GM12878 (cell line): ENCODE results near the gene CEP126. TPM values are rescaled to one million over a fixed set of nuclear protein-coding genes. Genes with fewer than 3 reads are reported as not detected.

Source experiments
- ATAC-seq: fragments of 200-7000 bp; cut with Tn5 transposase; 3 replicates; pipeline ENCODE4 v1.9.1; 2020; ENCODE audit warnings: mild to moderate bottlenecking, moderate library complexity
- BruUV-seq: library from RNA; stranded (reverse); fragments of 400-500 nt; replicated peaks from 2 replicates; lab custom pipeline; 2021; lab: Mats Ljungman, UMichigan
- CTCF ChIA-PET: fragments of 300-600 bp; sonication (Branson Sonifier 250); formaldehyde crosslinking; extraction: SDS; loops from one replicate; lab custom pipeline; 2021; ENCODE audit warnings: inconsistent platforms; lab: Yijun Ruan, JAX
- POLR2A ChIA-PET: fragments of 350-600 bp; formaldehyde crosslinking; extraction: SDS; loops from one replicate; lab custom pipeline; 2021; ENCODE audit warnings: inconsistent platforms; lab: Charles Lee
- RAD21 ChIA-PET: fragments of 300-600 bp; sonication (Branson Sonifier 250); formaldehyde crosslinking; loops from one replicate; lab custom pipeline; 2023; ENCODE audit warnings: antibody characterized with exemption; ENCODE audit not compliant: unreplicated experiment; lab: Charles Lee
- SMC1A ChIA-PET: fragments of 300-600 bp; sonication (Branson Sonifier 250); formaldehyde crosslinking; loops from one replicate; lab custom pipeline; 2023; ENCODE audit not compliant: unreplicated experiment, uncharacterized antibody; lab: Charles Lee
- DNase-seq: peaks from one replicate; pipeline ENCODE4 v3.0.0-alpha.2; 2011; ENCODE audit warnings: low read depth, low spot score
- FAIRE-seq: peaks from 3 replicates; lab custom pipeline; 2011; peaks lifted over from hg19 to GRCh38; lab: Jason Lieb, UNC
- H2AFZ ChIP-seq: 2 replicates; pipeline ENCODE4 v1.6.0; 2011; ENCODE audit warnings: low read depth, low read length, control low read depth; ENCODE audit not compliant: control insufficient read depth
- H3K27ac ChIP-seq: 2 replicates; pipeline ENCODE4 v1.5.1; 2011; ENCODE audit warnings: control low read depth; ENCODE audit not compliant: control insufficient read depth, insufficient read depth
- H3K27me3 ChIP-seq, 2 experiments: replicated peaks in 1 of 2; 2 replicates each; pipeline versions ENCODE4 v1.6.0 to v1.6.1; 2011; ENCODE audit warnings: low read length in 1 of 2; ENCODE audit not compliant: control insufficient read depth in 2 of 2, insufficient read depth in 2 of 2
- H3K36me3 ChIP-seq, 2 experiments: 2 replicates each; pipeline ENCODE4 v1.5.1; 2011; ENCODE audit warnings: low read length in 1 of 2; ENCODE audit not compliant: control insufficient read depth in 2 of 2, insufficient read depth in 2 of 2
- H3K4me1 ChIP-seq: 2 replicates; pipeline ENCODE4 v1.6.1; 2011; ENCODE audit warnings: mild to moderate bottlenecking, low read length, moderate library complexity, mixed read lengths; ENCODE audit not compliant: control insufficient read depth, insufficient read depth
- H3K4me2 ChIP-seq: 2 replicates; pipeline ENCODE4 v1.6.0; 2011; ENCODE audit warnings: control low read depth; ENCODE audit not compliant: control insufficient read depth, insufficient read depth
- H3K4me3 ChIP-seq: fragments of 200-600 bp; sonication (generic); 2 replicates; pipeline ENCODE4 v1.5.1; 2016
- H3K79me2 ChIP-seq: 2 replicates; pipeline ENCODE4 v1.6.0; 2011; ENCODE audit warnings: low read length; ENCODE audit not compliant: control insufficient read depth, insufficient read depth
- H3K9ac ChIP-seq: 2 replicates; pipeline ENCODE4 v1.8.0; 2011; ENCODE audit warnings: low read length, control low read depth, mixed read lengths; ENCODE audit not compliant: control insufficient read depth, insufficient read depth
- H3K9me3 ChIP-seq: replicated peaks from 3 replicates; pipeline ENCODE4 v1.5.1; 2011; ENCODE audit warnings: mild to moderate bottlenecking, low read length; ENCODE audit not compliant: control insufficient read depth, insufficient read depth
- H4K20me1 ChIP-seq: 2 replicates; pipeline ENCODE4 v1.6.0; 2011; ENCODE audit not compliant: control insufficient read depth, insufficient read depth
- ATF2 ChIP-seq: IDR thresholded peaks from 2 replicates; pipeline ENCODE4 v1.6.1; 2012; ENCODE audit warnings: low read length, inconsistent platforms
- CEBPB ChIP-seq, 2 experiments: fragments of 150-350 bp in 1 of 2; IDR thresholded peaks; 2 replicates each; pipeline ENCODE4 v1.6.1; 2012 to 2014; ENCODE audit warnings: low read depth in 2 of 2, low read length in 2 of 2, borderline replicate concordance in 1 of 2, inconsistent platforms in 1 of 2
- CHD4 ChIP-seq: fragments of 200-600 bp; sonication (generic); IDR thresholded peaks from 2 replicates; pipeline ENCODE4 v1.6.1; 2016; ENCODE audit warnings: mild to moderate bottlenecking
- CREB1 ChIP-seq: IDR thresholded peaks from 2 replicates; pipeline ENCODE4 v1.6.1; 2012; ENCODE audit warnings: low read depth, mild to moderate bottlenecking, inconsistent platforms
- DPF2 ChIP-seq: fragments of 450-650 bp; IDR thresholded peaks from 2 replicates; pipeline ENCODE4 v1.6.1; 2017; ENCODE audit warnings: mild to moderate bottlenecking
- EGR1 ChIP-seq, 2 experiments: IDR thresholded peaks; 1 replicate in 1 of 2; 2 replicates in 1 of 2; pipeline ENCODE4 v1.6.1; 2011 to 2012; ENCODE audit warnings: low read depth in 2 of 2, low read length in 2 of 2, borderline replicate concordance in 1 of 2, mild to moderate bottlenecking in 1 of 2, moderate library complexity in 1 of 2
- RCOR1 ChIP-seq: conservative IDR thresholded peaks from 2 replicates; pipeline ENCODE4 v1.6.1; 2012; ENCODE audit warnings: low read depth, low read length, improper control_type of control experiment
- TBL1XR1 ChIP-seq: IDR thresholded peaks from 2 replicates; pipeline ENCODE4 v1.6.1; 2012; ENCODE audit warnings: low read depth, low read length, improper control_type of control experiment
- ZNF24 ChIP-seq: fragments of 450-650 bp; IDR thresholded peaks from 2 replicates; pipeline ENCODE4 v1.6.1; 2017; ENCODE audit warnings: antibody characterized with exemption, mild to moderate bottlenecking
- WGBS: methylation state at CpG from one replicate; pipeline ENCODE4 v1.1.6; 2016; ENCODE audit warnings: low lambda C conversion rate; ENCODE audit not compliant: insufficient replicate concordance, insufficient coverage; ENCODE audit errors: missing lambda C conversion rate; 5-methylcytosine and 5-hydroxymethylcytosine counted together
- in situ Hi-C: fragments of 300-500 bp; cut with MboI; formaldehyde crosslinking; loops from 9 replicates; pipeline ENCODE4 v1.14.3; 2018; ENCODE audit warnings: mixed read lengths
- intact Hi-C: fragments of 100-400 bp; cut with micrococcal nuclease; formaldehyde crosslinking; loops from one replicate; pipeline ENCODE4 v1.14.2; 2022; ENCODE audit not compliant: unreplicated experiment
- polyA plus RNA-seq, 11 experiments: library from polyadenylated mRNA; depleted of rRNA in 4 of 11; unstranded in 6 of 11; stranded (reverse) in 5 of 11; fragments of >200 nt; fragmentation: Nextera tagmentation in 4 of 11; fragmentation: Illumina TruSeq in 1 of 11; extraction: Ambion mirVana in 4 of 11; extraction: Trizol in 1 of 11; gene quantifications; 1 replicate in 1 of 11; 2 replicates in 10 of 11; pipeline versions ENCODE4 v1.2.1 to v1.2.3, GENCODE V29; 2011 to 2016; ENCODE audit warnings: inconsistent platforms in 2 of 11, missing spikeins in 2 of 11, low read depth in 1 of 11
- total RNA-seq, 4 experiments: library from RNA; depleted of rRNA in 3 of 4; stranded (reverse); fragments of >200 nt in 3 of 4; fragmentation: Illumina TruSeq in 1 of 4; extraction: Trizol in 1 of 4; gene quantifications; 2 replicates each; pipeline versions ENCODE4 v1.2.1 to v1.2.3, GENCODE V29; 2013 to 2021
- TF ChIP-seq, protein P1 (sequence below): fragments of 450-650 bp; IDR thresholded peaks from 2 replicates; pipeline ENCODE4 v1.6.1; 2016; ENCODE audit warnings: mild to moderate bottlenecking
- TF ChIP-seq, protein P2 (sequence below): IDR thresholded peaks from 2 replicates; pipeline ENCODE4 v1.6.1; 2011; ENCODE audit warnings: mild to moderate bottlenecking, low read depth, low read length, moderate library complexity; ENCODE audit not compliant: insufficient replicate concordance

The CEP126 gene
- total and polyA plus RNA-seq, 10 of the 15 experiments (the other 5 are each of a cell fraction or from before 2014, with no cell fraction given) = 0.01 TPM; not detected in 8

- TF ChIP-seq EGR1 (IDR thresholded peaks at IDR 0.05; ENCODE audit: borderline replicate concordance in 1 of 2, low read depth in 2 of 2, low read length in 2 of 2) (no peak), DPF2 (no peak)
- TF ChIP-seq, protein P1, sequence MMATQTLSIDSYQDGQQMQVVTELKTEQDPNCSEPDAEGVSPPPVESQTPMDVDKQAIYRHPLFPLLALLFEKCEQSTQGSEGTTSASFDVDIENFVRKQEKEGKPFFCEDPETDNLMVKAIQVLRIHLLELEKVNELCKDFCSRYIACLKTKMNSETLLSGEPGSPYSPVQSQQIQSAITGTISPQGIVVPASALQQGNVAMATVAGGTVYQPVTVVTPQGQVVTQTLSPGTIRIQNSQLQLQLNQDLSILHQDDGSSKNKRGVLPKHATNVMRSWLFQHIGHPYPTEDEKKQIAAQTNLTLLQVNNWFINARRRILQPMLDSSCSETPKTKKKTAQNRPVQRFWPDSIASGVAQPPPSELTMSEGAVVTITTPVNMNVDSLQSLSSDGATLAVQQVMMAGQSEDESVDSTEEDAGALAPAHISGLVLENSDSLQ = no peak
Measured at GRCh38 chr11:101929294-101929915, 14.6 kb downstream of the CEP126 start (continued).

GRCh38 chr11:101931692-101932091 lies 16.9 kb downstream of the CEP126 start:
- TF ChIP-seq RCOR1 = no peak
- no peak for TF ChIP-seq TBL1XR1
- TF ChIP-seq CEBPB (IDR thresholded peaks at IDR 0.05; ENCODE audit: borderline replicate concordance in 1 of 2, low read depth in 2 of 2, low read length in 2 of 2) = no peak
- no peak for TF ChIP-seq ZNF24
- TF ChIP-seq CHD4 = no peak
- TF ChIP-seq CREB1 = no peak
- TF ChIP-seq, protein P2, sequence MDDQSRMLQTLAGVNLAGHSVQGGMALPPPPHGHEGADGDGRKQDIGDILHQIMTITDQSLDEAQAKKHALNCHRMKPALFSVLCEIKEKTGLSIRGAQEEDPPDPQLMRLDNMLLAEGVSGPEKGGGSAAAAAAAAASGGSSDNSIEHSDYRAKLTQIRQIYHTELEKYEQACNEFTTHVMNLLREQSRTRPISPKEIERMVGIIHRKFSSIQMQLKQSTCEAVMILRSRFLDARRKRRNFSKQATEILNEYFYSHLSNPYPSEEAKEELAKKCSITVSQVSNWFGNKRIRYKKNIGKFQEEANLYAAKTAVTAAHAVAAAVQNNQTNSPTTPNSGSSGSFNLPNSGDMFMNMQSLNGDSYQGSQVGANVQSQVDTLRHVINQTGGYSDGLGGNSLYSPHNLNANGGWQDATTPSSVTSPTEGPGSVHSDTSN = no peak
- no peak for TF ChIP-seq ATF2
- TF ChIP-seq, all 136 proteins: peak for 0
- ATAC-seq (no peak), DNase-seq (no peak), FAIRE-seq (no peak)
- no peaks in the 10 kb centered on the region for H3K79me2 ChIP-seq
- RAD21 ChIA-PET = no interaction called here
- 34% methylated on average over 6 of the region's 6 CpGs for WGBS
- SMC1A ChIA-PET = interaction anchor here (0.7 kb wide), 1 partner anchor 34 kb away, joined by 3 read pairs; no protein-coding TSS in a partner anchor
- intact Hi-C loops = no loop called here
- POLR2A ChIA-PET = no interaction called here
- H3K9ac ChIP-seq = no peak overlapping the region
- H3K4me1 ChIP-seq = no peaks in the 10 kb centered on the region
- no TSS peak for BruUV-seq
- H3K27me3 ChIP-seq = no peaks in the 10 kb centered on the region
- H4K20me1 ChIP-seq = no peaks in the 10 kb centered on the region; the same call in 1 of the 2 replicates
- H3K4me2 ChIP-seq = no peak overlapping the region
- H3K27ac ChIP-seq = no peak overlapping the region
- in situ Hi-C loops = no loop called here
- no peaks in the 10 kb centered on the region for H3K9me3 ChIP-seq
- no peaks in the 10 kb centered on the region for H3K36me3 ChIP-seq
- H2AFZ ChIP-seq = no peak overlapping the region
- no peak overlapping the region for H3K4me3 ChIP-seq
- CTCF ChIA-PET = no interaction called here
